ENCODE measurements around the gene SNRPN. TPM values are rescaled to one million over a fixed set of nuclear protein-coding genes. Genes with fewer than 3 reads are reported as not detected.

The SNRPN gene
- total RNA-seq (2021) (800 to 879 TPM (median 874 TPM) in 3 replicates), Bru-seq, nascent RNA (percentile 61 among the genes with signal in this experiment)
- long read RNA-seq, experiment 1, transcript SNRPN-202 (10 exons, 1,528 nt), result major isoform, 1,664 of 2,305 reads
- long read RNA-seq, experiment 1, transcript SNRPN-201 (10 exons, 1,304 nt), result minor isoform, 30 of 2,305 reads
- long read RNA-seq, experiment 1, partial matches to known transcripts, result 106 of 2,305 reads
- long read RNA-seq, experiment 1, other reads (novel, unspliced or antisense), result 498 of 2,305 reads
- long read RNA-seq, experiment 2, transcript SNRPN-202 (10 exons, 1,528 nt), result major isoform, 911 of 1,571 reads
- long read RNA-seq, experiment 2, transcript SNRPN-201 (10 exons, 1,304 nt), result minor isoform, 16 of 1,571 reads
- long read RNA-seq, experiment 2, partial matches to known transcripts, result 337 of 1,571 reads
- long read RNA-seq, experiment 2, other reads (novel, unspliced or antisense), result 302 of 1,571 reads
- long read RNA-seq, experiment 3, transcript SNRPN-201 (10 exons, 1,304 nt), result minor isoform, 65 of 6,707 reads
- long read RNA-seq, experiment 3, transcript SNRPN-208 (10 exons, 1,298 nt), result minor isoform, 16 of 6,707 reads
- long read RNA-seq, experiment 3, transcript SNRPN-202 (10 exons, 1,528 nt), result major isoform, 4,920 of 6,707 reads
- long read RNA-seq, experiment 3, partial matches to known transcripts, result 144 of 6,707 reads
- long read RNA-seq, experiment 3, other reads (novel, unspliced or antisense), result 1,561 of 6,707 reads

DNA sequence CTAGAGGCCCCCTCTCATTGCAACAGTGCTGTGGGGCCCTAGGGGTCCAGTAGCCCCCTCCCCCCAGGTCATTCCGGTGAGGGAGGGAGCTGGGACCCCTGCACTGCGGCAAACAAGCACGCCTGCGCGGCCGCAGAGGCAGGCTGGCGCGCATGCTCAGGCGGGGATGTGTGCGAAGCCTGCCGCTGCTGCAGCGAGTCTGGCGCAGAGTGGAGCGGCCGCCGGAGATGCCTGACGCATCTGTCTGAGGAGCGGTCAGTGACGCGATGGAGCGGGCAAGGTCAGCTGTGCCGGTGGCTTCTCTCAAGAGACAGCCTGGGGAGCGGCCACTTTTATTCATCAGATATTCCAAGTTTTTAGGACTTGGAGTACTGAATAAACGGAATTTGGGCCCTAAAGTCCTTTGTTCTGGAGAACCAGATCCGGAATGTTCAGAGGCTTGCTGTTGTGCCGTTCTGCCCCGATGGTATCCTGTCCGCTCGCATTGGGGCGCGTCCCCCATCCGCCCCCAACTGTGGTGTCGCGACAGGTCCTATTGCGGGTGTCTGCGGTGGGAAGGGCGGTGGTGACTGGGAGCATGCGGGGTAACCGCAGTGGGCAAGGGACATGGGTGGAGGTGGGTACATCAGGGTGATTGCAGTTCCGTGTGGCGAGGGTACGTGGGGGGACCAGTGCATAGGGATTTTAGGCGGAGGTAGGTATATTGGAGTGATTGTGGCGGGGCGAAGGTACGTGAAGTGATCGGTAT is at the start of gene SNRPN, which contains the start of gene SNURF:
TSS of gene SNRPN (plus strand) at position 205 of the 748 bp plus-strand sequence. CDS start 19,467 bp downstream, outside the sequence.
TSS of gene SNURF (plus strand) at position 205 of the 748 bp plus-strand sequence. CDS start at position 267, 62 bp downstream.
- peaks cover 13% of the 10 kb centered on the region; the same call in 1 of the 2 replicates for H3K9me3 Mint-ChIP-seq
- peaks cover 2% of the 10 kb centered on the region for H3K27me3 Mint-ChIP-seq (ENCODE audit: low read depth)
- H3K27ac Mint-ChIP-seq, result peak within 1 kb of the TSS; percentile 97
- TF ChIP-seq GABPB1 (CRISPR knock-in tag; IDR thresholded peaks at IDR 0.05) (no peak), FOXK1 (CRISPR knock-in tag; IDR thresholded peaks at IDR 0.05) (peak; percentile 35; the same call in 1 of the 2 replicates), SP1 (CRISPR knock-in tag; conservative IDR thresholded peaks at IDR 0.05) (peak; percentile 54), KAT7 (CRISPR knock-in tag; IDR thresholded peaks at IDR 0.05; ENCODE audit: borderline replicate concordance) (peak; percentile 24; the same call in 1 of the 2 replicates), EMX1 (CRISPR knock-in tag; IDR thresholded peaks at IDR 0.05) (no peak), NFATC4 (CRISPR knock-in tag; IDR thresholded peaks at IDR 0.05) (0 out of 2 replicates have a peak, but pooled peaks have one; percentile 24), JAZF1 (CRISPR knock-in tag; IDR thresholded peaks at IDR 0.05) (no peak), TEAD1 (CRISPR knock-in tag; IDR thresholded peaks at IDR 0.05) (peak; percentile 14; the same call in 1 of the 2 replicates), GTF2I (CRISPR knock-in tag; conservative IDR thresholded peaks at IDR 0.05) (no peak), FOXJ3 (CRISPR knock-in tag; IDR thresholded peaks at IDR 0.05; ENCODE audit: borderline replicate concordance) (no peak)
- TF ChIP-seq, protein P1, sequence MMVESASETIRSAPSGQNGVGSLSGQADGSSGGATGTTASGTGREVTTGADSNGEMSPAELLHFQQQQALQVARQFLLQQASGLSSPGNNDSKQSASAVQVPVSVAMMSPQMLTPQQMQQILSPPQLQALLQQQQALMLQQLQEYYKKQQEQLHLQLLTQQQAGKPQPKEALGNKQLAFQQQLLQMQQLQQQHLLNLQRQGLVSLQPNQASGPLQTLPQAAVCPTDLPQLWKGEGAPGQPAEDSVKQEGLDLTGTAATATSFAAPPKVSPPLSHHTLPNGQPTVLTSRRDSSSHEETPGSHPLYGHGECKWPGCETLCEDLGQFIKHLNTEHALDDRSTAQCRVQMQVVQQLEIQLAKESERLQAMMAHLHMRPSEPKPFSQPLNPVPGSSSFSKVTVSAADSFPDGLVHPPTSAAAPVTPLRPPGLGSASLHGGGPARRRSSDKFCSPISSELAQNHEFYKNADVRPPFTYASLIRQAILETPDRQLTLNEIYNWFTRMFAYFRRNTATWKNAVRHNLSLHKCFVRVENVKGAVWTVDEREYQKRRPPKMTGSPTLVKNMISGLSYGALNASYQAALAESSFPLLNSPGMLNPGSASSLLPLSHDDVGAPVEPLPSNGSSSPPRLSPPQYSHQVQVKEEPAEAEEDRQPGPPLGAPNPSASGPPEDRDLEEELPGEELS (CRISPR knock-in tag; IDR thresholded peaks at IDR 0.05), result peak; percentile 66; the same call in 1 of the 2 replicates
- TF ChIP-seq, protein P2, sequence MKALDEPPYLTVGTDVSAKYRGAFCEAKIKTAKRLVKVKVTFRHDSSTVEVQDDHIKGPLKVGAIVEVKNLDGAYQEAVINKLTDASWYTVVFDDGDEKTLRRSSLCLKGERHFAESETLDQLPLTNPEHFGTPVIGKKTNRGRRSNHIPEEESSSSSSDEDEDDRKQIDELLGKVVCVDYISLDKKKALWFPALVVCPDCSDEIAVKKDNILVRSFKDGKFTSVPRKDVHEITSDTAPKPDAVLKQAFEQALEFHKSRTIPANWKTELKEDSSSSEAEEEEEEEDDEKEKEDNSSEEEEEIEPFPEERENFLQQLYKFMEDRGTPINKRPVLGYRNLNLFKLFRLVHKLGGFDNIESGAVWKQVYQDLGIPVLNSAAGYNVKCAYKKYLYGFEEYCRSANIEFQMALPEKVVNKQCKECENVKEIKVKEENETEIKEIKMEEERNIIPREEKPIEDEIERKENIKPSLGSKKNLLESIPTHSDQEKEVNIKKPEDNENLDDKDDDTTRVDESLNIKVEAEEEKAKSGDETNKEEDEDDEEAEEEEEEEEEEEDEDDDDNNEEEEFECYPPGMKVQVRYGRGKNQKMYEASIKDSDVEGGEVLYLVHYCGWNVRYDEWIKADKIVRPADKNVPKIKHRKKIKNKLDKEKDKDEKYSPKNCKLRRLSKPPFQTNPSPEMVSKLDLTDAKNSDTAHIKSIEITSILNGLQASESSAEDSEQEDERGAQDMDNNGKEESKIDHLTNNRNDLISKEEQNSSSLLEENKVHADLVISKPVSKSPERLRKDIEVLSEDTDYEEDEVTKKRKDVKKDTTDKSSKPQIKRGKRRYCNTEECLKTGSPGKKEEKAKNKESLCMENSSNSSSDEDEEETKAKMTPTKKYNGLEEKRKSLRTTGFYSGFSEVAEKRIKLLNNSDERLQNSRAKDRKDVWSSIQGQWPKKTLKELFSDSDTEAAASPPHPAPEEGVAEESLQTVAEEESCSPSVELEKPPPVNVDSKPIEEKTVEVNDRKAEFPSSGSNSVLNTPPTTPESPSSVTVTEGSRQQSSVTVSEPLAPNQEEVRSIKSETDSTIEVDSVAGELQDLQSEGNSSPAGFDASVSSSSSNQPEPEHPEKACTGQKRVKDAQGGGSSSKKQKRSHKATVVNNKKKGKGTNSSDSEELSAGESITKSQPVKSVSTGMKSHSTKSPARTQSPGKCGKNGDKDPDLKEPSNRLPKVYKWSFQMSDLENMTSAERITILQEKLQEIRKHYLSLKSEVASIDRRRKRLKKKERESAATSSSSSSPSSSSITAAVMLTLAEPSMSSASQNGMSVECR (CRISPR knock-in tag; IDR thresholded peaks at IDR 0.05; ENCODE audit: borderline replicate concordance), result peak; percentile 71; the same call in 1 of the 2 replicates
- TF ChIP-seq, protein P3, sequence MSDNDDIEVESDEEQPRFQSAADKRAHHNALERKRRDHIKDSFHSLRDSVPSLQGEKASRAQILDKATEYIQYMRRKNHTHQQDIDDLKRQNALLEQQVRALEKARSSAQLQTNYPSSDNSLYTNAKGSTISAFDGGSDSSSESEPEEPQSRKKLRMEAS (CRISPR knock-in tag; IDR thresholded peaks at IDR 0.05), result peak; percentile 59; the same call in 1 of the 2 replicates
- TF ChIP-seq, protein P4, sequence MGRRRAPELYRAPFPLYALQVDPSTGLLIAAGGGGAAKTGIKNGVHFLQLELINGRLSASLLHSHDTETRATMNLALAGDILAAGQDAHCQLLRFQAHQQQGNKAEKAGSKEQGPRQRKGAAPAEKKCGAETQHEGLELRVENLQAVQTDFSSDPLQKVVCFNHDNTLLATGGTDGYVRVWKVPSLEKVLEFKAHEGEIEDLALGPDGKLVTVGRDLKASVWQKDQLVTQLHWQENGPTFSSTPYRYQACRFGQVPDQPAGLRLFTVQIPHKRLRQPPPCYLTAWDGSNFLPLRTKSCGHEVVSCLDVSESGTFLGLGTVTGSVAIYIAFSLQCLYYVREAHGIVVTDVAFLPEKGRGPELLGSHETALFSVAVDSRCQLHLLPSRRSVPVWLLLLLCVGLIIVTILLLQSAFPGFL (CRISPR knock-in tag; IDR thresholded peaks at IDR 0.05; ENCODE audit: borderline replicate concordance), result no peak
- peak; percentile 80 for DNase-seq (ENCODE audit: low spot score)
- POLR2A ChIA-PET, result interaction anchor here (0.7 to 2.0 kb wide), 3 partner anchors 50 to 98 kb away, joined by 3 to 6 read pairs (median 5); no protein-coding TSS in a partner anchor
- H3K36me3 Mint-ChIP-seq, result peaks cover 46% of the 10 kb centered on the region
- H3K4me3 Mint-ChIP-seq, result peak within 1 kb of the TSS; percentile 89
- CTCF ChIA-PET, result no interaction called here
- peak; percentile 61 for ATAC-seq
- peaks cover 42% of the 10 kb centered on the region for H3K4me1 Mint-ChIP-seq
